Umbilical cord (tissue), 2 donors: Measurements from ENCODE around the gene NAP1L4. TPM values are rescaled to one million over a fixed set of nuclear protein-coding genes. Genes with fewer than 3 reads are reported as not detected.
"Not testable (repeated sequence)": the region's sequence is repeated elsewhere in the genome, so short reads cannot be mapped to it uniquely, and the experiment has no call there.

Source experiments
- DNase-seq: peaks from one replicate; pipeline ENCODE4 v3.0.0-alpha.2; 2015; ENCODE audit warnings: low spot score
- total RNA-seq: library from RNA; depleted of rRNA; stranded (reverse); fragments of >200 nt; gene quantifications from one replicate; pipeline ENCODE4 v1.2.3, GENCODE V29; 2014; ENCODE audit warnings: low replicate concordance; ENCODE audit not compliant: insufficient read depth

NAP1L4 gene
- total RNA-seq, 1 donor from 2014 or later: 91.0 TPM

- no peak for DNase-seq
These were observed 82.8 kb downstream of the NAP1L4 start for GRCh38 chr11:2909133-2909902.

GRCh38 chr11:2908130-2908529 is 84.0 kb downstream of the NAP1L4 start:
- DNase-seq: no peak

GRCh38 chr11:2905299-2905698 is 86.8 kb downstream of the NAP1L4 start:
- not testable (repeated sequence) for DNase-seq

- DNase-seq: no peak
These were observed 87.7 kb downstream of the NAP1L4 start for GRCh38 chr11:2904153-2905052.

- no peak for DNase-seq
These were observed 88.5 kb downstream of the NAP1L4 start for GRCh38 chr11:2903672-2904011.

GRCh38 chr11:2902784-2903671 is 89.1 kb downstream of the NAP1L4 start:
- DNase-seq: no peak

GRCh38 chr11:2901854-2902783 is 90.0 kb downstream of the NAP1L4 start:
- peak; percentile 93 for DNase-seq

- no peak for DNase-seq
These were observed 90.8 kb downstream of the NAP1L4 start for GRCh38 chr11:2901196-2901796.

- DNase-seq: no peak
These were observed 92.9 kb downstream of the NAP1L4 start for GRCh38 chr11:2899080-2899783.

- no peak for DNase-seq
These were observed 93.6 kb downstream of the NAP1L4 start for GRCh38 chr11:2898366-2899079.

- DNase-seq: no peak
These were observed 95.1 kb downstream of the NAP1L4 start for GRCh38 chr11:2897048-2897447.

GRCh38 chr11:2896047-2896446 is 96.1 kb downstream of the NAP1L4 start:
- DNase-seq: no peak

Other genes starting within 250 kb of the NAP1L4 start
- gene CDKN1C, start 106.6 kb downstream of the NAP1L4 start, total RNA-seq: 651 TPM
- not detected for gene PHLDA2, start 62.9 kb downstream of the NAP1L4 start, total RNA-seq
- gene CARS1, start 65.1 kb upstream of the NAP1L4 start, total RNA-seq: 33.2 TPM
- 40.0 TPM for gene OSBPL5, start 173.0 kb upstream of the NAP1L4 start, total RNA-seq
- not detected for gene MRGPRG, start 226.5 kb upstream of the NAP1L4 start, total RNA-seq
- gene MRGPRE, start 240.1 kb upstream of the NAP1L4 start, total RNA-seq: 0.48 TPM